ENCODE results near the gene ADCY1. TPM values are rescaled to one million over a fixed set of nuclear protein-coding genes. Genes with fewer than 3 reads are reported as not detected.

Gene ADCY1
- total RNA-seq, 4 donors from 2014 or later, result 0.15 to 0.72 (median 0.26) TPM

DNA sequence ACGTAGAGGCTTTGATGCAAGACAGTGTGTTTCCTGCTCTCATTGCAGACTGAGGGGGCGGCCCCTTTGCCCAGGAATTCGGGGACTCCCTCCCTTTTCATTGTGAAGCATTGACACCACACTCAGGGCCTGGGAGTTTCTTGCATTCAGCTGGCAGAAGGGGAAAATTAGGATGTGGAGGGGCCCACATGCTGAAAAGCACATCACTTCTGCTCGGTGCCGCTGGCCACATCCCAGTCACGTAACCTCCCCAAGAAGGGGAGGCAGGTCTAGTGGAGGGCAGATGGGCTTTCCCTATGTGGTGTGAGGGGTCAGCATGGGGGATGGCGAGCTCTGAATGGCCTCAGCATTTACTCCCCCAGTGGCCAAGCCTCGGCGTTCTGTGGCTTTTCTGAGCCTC lies 47.9 kb downstream of the ADCY1 start:
- Histone ChIP-seq H3K36me3 (no peaks in the 10 kb centered on the region), H3K27me3 (no peaks in the 10 kb centered on the region), H3K4me1 (no peaks in the 10 kb centered on the region), H3K27ac (no peak overlapping the region), H3K9me3 (peaks cover 12% of the 10 kb centered on the region), H3K4me3 (no peak overlapping the region)
- DNase-seq (ENCODE audit: low spot score in 2 of 2), result no peak
- 74% methylated on average over 6 of the region's 9 CpGs for WGBS
- no peak for TF ChIP-seq POLR2AphosphoS5 (IDR thresholded peaks at IDR 0.05)
- TF ChIP-seq, protein P1, sequence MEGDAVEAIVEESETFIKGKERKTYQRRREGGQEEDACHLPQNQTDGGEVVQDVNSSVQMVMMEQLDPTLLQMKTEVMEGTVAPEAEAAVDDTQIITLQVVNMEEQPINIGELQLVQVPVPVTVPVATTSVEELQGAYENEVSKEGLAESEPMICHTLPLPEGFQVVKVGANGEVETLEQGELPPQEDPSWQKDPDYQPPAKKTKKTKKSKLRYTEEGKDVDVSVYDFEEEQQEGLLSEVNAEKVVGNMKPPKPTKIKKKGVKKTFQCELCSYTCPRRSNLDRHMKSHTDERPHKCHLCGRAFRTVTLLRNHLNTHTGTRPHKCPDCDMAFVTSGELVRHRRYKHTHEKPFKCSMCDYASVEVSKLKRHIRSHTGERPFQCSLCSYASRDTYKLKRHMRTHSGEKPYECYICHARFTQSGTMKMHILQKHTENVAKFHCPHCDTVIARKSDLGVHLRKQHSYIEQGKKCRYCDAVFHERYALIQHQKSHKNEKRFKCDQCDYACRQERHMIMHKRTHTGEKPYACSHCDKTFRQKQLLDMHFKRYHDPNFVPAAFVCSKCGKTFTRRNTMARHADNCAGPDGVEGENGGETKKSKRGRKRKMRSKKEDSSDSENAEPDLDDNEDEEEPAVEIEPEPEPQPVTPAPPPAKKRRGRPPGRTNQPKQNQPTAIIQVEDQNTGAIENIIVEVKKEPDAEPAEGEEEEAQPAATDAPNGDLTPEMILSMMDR (IDR thresholded peaks at IDR 0.05), result no peak
- TF ChIP-seq POLR2A (IDR thresholded peaks at IDR 0.05), result no peak
- no peak for TF ChIP-seq EP300 (IDR thresholded peaks at IDR 0.05)

DNA sequence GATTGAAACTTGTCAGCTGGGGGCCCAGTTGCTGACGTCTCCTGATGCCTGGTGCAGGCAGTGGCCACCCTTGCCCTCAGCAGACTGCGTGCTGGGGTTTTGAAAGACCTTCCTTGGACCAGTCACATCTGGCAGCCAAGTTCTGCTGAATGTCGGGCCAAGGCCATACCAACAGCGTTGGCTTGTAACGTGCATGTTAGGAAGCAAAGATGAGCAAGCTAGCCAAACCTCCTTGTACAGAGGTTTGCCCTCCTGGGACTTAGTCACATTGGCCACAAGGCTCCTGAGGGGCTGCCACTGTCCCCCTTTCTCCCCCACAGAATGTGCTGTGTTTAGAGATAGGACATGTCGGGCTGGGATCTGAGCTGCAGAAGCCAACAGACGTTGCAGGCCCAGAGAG lies 49.0 kb downstream of the ADCY1 start:
- no peak for TF ChIP-seq EP300 (IDR thresholded peaks at IDR 0.05)
- no peak for TF ChIP-seq POLR2A (IDR thresholded peaks at IDR 0.05)
- no peak for TF ChIP-seq POLR2AphosphoS5 (IDR thresholded peaks at IDR 0.05)
- H3K4me1 ChIP-seq, result no peaks in the 10 kb centered on the region
- DNase-seq (ENCODE audit: low spot score in 2 of 2), result no peak
- H3K27me3 ChIP-seq, result no peaks in the 10 kb centered on the region
- 86% methylated on average over 7 of the region's 7 CpGs for WGBS
- peaks cover 12% of the 10 kb centered on the region for H3K9me3 ChIP-seq
- no peaks in the 10 kb centered on the region for H3K36me3 ChIP-seq
- no peak overlapping the region for H3K4me3 ChIP-seq
- no peak overlapping the region for H3K27ac ChIP-seq

DNA sequence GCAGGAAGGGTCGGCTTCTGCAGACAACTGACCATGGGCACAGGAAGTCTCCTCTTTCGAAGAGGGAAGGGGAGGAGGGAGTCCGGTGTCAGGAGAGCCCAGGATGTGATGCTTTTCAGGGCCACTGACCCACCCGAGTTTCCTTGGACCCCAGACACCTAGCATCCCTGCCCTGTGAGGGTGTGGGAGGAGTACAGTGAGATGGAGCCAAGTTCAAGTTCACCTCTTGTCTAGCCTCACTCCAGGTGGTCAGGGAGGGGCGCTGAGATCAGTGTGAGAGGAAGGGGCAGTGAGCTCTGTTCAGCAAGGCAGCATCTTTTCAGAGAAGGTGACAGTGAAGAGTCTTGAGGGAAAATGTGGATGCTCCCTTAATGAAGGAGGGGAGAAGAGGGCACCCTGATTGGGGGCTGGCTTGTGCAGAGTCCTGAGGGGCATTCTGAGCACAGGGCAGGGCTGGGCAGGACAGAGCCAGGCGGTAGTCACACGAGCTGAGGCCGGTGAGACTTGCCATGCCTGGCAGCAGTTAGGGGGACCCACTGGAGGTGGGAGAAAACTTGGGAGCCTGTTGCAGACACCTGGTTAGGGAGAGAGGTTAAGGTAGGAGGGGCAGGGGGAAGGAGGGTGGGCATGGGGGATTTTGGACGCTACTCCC lies 49.7 kb downstream of the ADCY1 start:
- Histone ChIP-seq H3K36me3 (no peaks in the 10 kb centered on the region), H3K27me3 (no peaks in the 10 kb centered on the region), H3K4me1 (no peaks in the 10 kb centered on the region), H3K9me3 (peaks cover 12% of the 10 kb centered on the region), H3K4me3 (no peak overlapping the region), H3K27ac (no peak overlapping the region)
- TF ChIP-seq POLR2AphosphoS5 (IDR thresholded peaks at IDR 0.05) (no peak), POLR2A (IDR thresholded peaks at IDR 0.05) (no peak), EP300 (IDR thresholded peaks at IDR 0.05) (no peak)
- TF ChIP-seq, protein P1 (IDR thresholded peaks at IDR 0.05), result no peak
- no peak for DNase-seq (ENCODE audit: low spot score in 2 of 2)
- 71% methylated on average over 9 of the region's 9 CpGs for WGBS

DNA sequence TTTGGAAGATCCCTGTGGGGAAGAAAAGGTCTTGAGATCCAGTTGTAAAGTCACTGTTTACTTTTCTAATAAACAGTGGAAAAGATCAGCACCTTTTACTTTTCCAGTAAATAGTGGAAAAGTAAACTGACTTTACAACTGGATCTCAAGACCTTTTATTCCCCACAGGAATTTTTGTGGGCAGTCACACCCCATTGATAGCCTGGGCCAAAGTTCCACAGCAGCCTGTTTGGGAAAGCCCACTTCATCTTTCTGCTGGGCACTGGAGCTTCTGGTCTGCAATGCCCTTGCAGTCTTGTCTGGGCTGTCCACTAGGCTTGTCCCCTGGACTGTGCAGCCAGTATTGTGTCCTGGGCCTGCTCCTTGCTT lies 50.2 kb downstream of the ADCY1 start:
- H3K4me1 ChIP-seq, result no peaks in the 10 kb centered on the region
- H3K27ac ChIP-seq, result no peak overlapping the region
- no peaks in the 10 kb centered on the region for H3K36me3 ChIP-seq
- H3K27me3 ChIP-seq, result no peaks in the 10 kb centered on the region
- H3K9me3 ChIP-seq, result peaks cover 12% of the 10 kb centered on the region
- DNase-seq (ENCODE audit: low spot score in 2 of 2), result no peak
- no peak overlapping the region for H3K4me3 ChIP-seq
- TF ChIP-seq POLR2AphosphoS5 (IDR thresholded peaks at IDR 0.05) (no peak), POLR2A (IDR thresholded peaks at IDR 0.05) (no peak), EP300 (IDR thresholded peaks at IDR 0.05) (no peak)
- TF ChIP-seq, protein P1 (IDR thresholded peaks at IDR 0.05), result no peak

DNA sequence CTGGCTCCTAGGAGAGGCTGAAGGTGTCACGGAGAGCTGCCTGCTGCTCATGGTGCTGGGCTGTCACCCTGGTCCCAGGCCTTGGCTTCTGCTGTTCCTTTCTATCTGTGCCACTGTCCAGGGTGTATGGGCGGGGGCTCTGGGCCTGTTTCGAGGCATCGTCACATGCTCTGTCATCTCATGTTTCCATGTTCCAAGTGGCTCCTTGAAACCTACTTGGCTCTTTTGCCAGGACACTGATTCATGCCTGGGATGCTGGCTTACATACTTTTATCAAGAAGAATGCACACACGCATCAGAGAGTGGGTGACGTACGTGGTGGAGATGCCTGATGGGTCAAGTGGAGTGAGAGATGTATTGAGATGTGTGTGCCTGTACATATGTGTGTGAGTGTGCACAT lies 50.9 kb downstream of the ADCY1 start:
- Histone ChIP-seq H3K9me3 (peaks cover 8% of the 10 kb centered on the region), H3K27ac (no peak overlapping the region), H3K36me3 (no peaks in the 10 kb centered on the region), H3K4me1 (no peaks in the 10 kb centered on the region), H3K4me3 (no peak overlapping the region), H3K27me3 (no peaks in the 10 kb centered on the region)
- DNase-seq (ENCODE audit: low spot score in 2 of 2), result no peak
- 93% methylated on average over 7 of the region's 7 CpGs for WGBS
- TF ChIP-seq, protein P1 (IDR thresholded peaks at IDR 0.05), result no peak
- no peak for TF ChIP-seq EP300 (IDR thresholded peaks at IDR 0.05)
- TF ChIP-seq POLR2A (IDR thresholded peaks at IDR 0.05), result no peak
- no peak for TF ChIP-seq POLR2AphosphoS5 (IDR thresholded peaks at IDR 0.05)

Data from suprapubic skin (tissue), 4 donors.